HepG2 (cell line): ENCODE data around the gene CORO1A. TPM values are rescaled to one million over a fixed set of nuclear protein-coding genes. Genes with fewer than 3 reads are reported as not detected.

Experiments used
- CTCF ChIP-seq: sonication (generic); formaldehyde crosslinking; IDR thresholded peaks from 2 replicates; pipeline ENCODE4 v1.5.0; 2020; ENCODE audit warnings: mild to moderate bottlenecking, missing genetic modification reagents, moderate library complexity
- DPF2 ChIP-seq: sonication (generic); formaldehyde crosslinking; IDR thresholded peaks from 2 replicates; pipeline ENCODE4 v1.4.0; 2020; ENCODE audit warnings: mild to moderate bottlenecking, low read depth, missing genetic modification reagents, borderline replicate concordance
- HDAC2 ChIP-seq: sonication (generic); formaldehyde crosslinking; IDR thresholded peaks from 2 replicates; pipeline ENCODE4 v1.4.0; 2020; ENCODE audit warnings: missing genetic modification reagents
- HOXD1 ChIP-seq: sonication (generic); formaldehyde crosslinking; IDR thresholded peaks from 2 replicates; pipeline ENCODE4 v1.5.0; 2020; ENCODE audit warnings: missing genetic modification reagents
- KLF16 ChIP-seq, 2 experiments: sonication (generic) in 1 of 2; formaldehyde crosslinking in 1 of 2; IDR thresholded peaks; 2 replicates each; pipeline versions ENCODE4 v1.6.1 to v1.8.0; 2016 to 2023; ENCODE audit warnings: missing genetic modification reagents in 2 of 2, missing compliant biosample characterization in 1 of 2
- MTF1 ChIP-seq: sonication (generic); formaldehyde crosslinking; IDR thresholded peaks from 2 replicates; pipeline ENCODE4 v1.5.0; 2020; ENCODE audit warnings: missing genetic modification reagents
- NFATC3 ChIP-seq: sonication (generic); formaldehyde crosslinking; IDR thresholded peaks from 2 replicates; pipeline ENCODE4 v1.5.1; 2020; ENCODE audit warnings: mild to moderate bottlenecking, missing genetic modification reagents
- NR2C2 ChIP-seq: sonication (generic); formaldehyde crosslinking; IDR thresholded peaks from 2 replicates; pipeline ENCODE4 v1.4.0; 2020; ENCODE audit warnings: missing genetic modification reagents, mild to moderate bottlenecking, moderate library complexity, borderline replicate concordance
- SMC3 ChIP-seq: IDR thresholded peaks from 2 replicates; pipeline ENCODE4 v1.6.1; 2011; ENCODE audit warnings: low read length, improper control_type of control experiment
- SNAPC4 ChIP-seq: sonication (generic); formaldehyde crosslinking; IDR thresholded peaks from 2 replicates; pipeline ENCODE4 v1.4.0; 2020; ENCODE audit warnings: mild to moderate bottlenecking, missing genetic modification reagents
- ZBTB43 ChIP-seq: sonication (generic); formaldehyde crosslinking; conservative IDR thresholded peaks from 2 replicates; pipeline ENCODE4 v1.4.0; 2020; ENCODE audit warnings: missing genetic modification reagents
- ZMAT3 ChIP-seq: sonication (generic); formaldehyde crosslinking; conservative IDR thresholded peaks from 2 replicates; pipeline ENCODE4 v1.7.0; 2021; ENCODE audit warnings: missing genetic modification reagents
- ZNF20 ChIP-seq: sonication (generic); formaldehyde crosslinking; IDR thresholded peaks from 2 replicates; pipeline ENCODE4 v1.4.0; 2020; ENCODE audit warnings: mild to moderate bottlenecking, moderate library complexity, missing genetic modification reagents
- ZNF207 ChIP-seq: fragments of 450-650 bp; IDR thresholded peaks from 2 replicates; pipeline ENCODE4 v1.6.1; 2016; ENCODE audit warnings: antibody characterized with exemption, borderline replicate concordance
- ZNF674 ChIP-seq: sonication (generic); formaldehyde crosslinking; IDR thresholded peaks from 2 replicates; pipeline ENCODE4 v1.5.0; 2020; ENCODE audit warnings: low read depth, mild to moderate bottlenecking, missing genetic modification reagents
- ZNF709 ChIP-seq: sonication (generic); formaldehyde crosslinking; IDR thresholded peaks from 2 replicates; pipeline ENCODE4 v1.5.0; 2020; ENCODE audit warnings: mild to moderate bottlenecking, missing genetic modification reagents
- ZNF724P ChIP-seq: sonication (generic); formaldehyde crosslinking; IDR thresholded peaks from 2 replicates; pipeline ENCODE4 v1.8.0; 2022; ENCODE audit warnings: missing genetic modification reagents, borderline replicate concordance
- ZNF749 ChIP-seq: sonication (generic); formaldehyde crosslinking; IDR thresholded peaks from 2 replicates; pipeline ENCODE4 v1.8.0; 2022; ENCODE audit warnings: mild to moderate bottlenecking, missing genetic modification reagents, moderate library complexity, borderline replicate concordance
- ZNF772 ChIP-seq: sonication (generic); formaldehyde crosslinking; IDR thresholded peaks from 2 replicates; pipeline ENCODE4 v1.5.0; 2020; ENCODE audit warnings: mild to moderate bottlenecking, missing genetic modification reagents
- ZNF878 ChIP-seq: sonication (generic); formaldehyde crosslinking; IDR thresholded peaks from 2 replicates; pipeline ENCODE4 v1.8.1; 2023; ENCODE audit warnings: mild to moderate bottlenecking, missing genetic modification reagents, moderate library complexity
- polyA plus RNA-seq, 8 experiments: library from polyadenylated mRNA; depleted of rRNA in 3 of 8; stranded (reverse) in 7 of 8; unstranded in 1 of 8; fragments of >200 nt; fragmentation: Illumina TruSeq in 4 of 8; extraction: Trizol in 4 of 8; gene quantifications; 2 replicates each; pipeline versions ENCODE4 v1.2.1 to v1.2.3, GENCODE V29; 2011 to 2016; ENCODE audit warnings: low read depth in 4 of 8, missing spikeins in 1 of 8, mixed read lengths in 1 of 8; ENCODE audit not compliant: insufficient read depth in 1 of 8
- total RNA-seq, 5 experiments: library from RNA; depleted of rRNA; stranded (reverse); fragments of >200 nt; fragmentation: Illumina TruSeq; extraction: Trizol; gene quantifications; 2 replicates each; pipeline ENCODE4 v1.2.3, GENCODE V29; 2016; ENCODE audit warnings: low read depth in 1 of 5

The CORO1A gene
- total and polyA plus RNA-seq, 2 of the 13 experiments (the other 11 are each of a cell fraction or from before 2014, with no cell fraction given) = 6.5 to 12.9 TPM

GRCh38 chr16:30139583-30140481, 43.6 kb upstream of the CORO1A start (continued):
- TF ChIP-seq ZNF749 (CRISPR knock-in tag) (peak; percentile 43; the same call in 1 of the 2 replicates), ZNF207 (no peak), KLF16 (CRISPR knock-in tag; IDR thresholded peaks at IDR 0.05) (peak in 1 of 2 experiments; percentile 84; a peak in 2 of 4 replicates), ZNF878 (CRISPR knock-in tag) (peak; percentile 71; the same call in 1 of the 2 replicates), NFATC3 (CRISPR knock-in tag) (no peak), ZNF724P (CRISPR knock-in tag) (no peak), ZNF674 (CRISPR knock-in tag) (no peak), ZMAT3 (peak; percentile 55; the same call in 1 of the 2 replicates), NR2C2 (peak; percentile 70), DPF2 (CRISPR knock-in tag) (peak; percentile 97), ZNF772 (peak; percentile 85), HOXD1 (CRISPR knock-in tag) (peak; percentile 45; the same call in 1 of the 2 replicates), MTF1 (CRISPR knock-in tag) (no peak), SNAPC4 (CRISPR knock-in tag) (no peak), ZNF20 (no peak), HDAC2 (CRISPR knock-in tag) (peak; percentile 97), SMC3 (peak; percentile 25; the same call in 1 of the 2 replicates), ZBTB43 (CRISPR knock-in tag) (peak; percentile 96), CTCF (CRISPR knock-in tag) (peak; percentile 33), ZNF709 (CRISPR knock-in tag) (peak; percentile 85; the same call in 1 of the 2 replicates)
